K562 (cell line): ENCODE results near the gene SSR2. TPM values are rescaled to one million over a fixed set of nuclear protein-coding genes. Genes with fewer than 3 reads are reported as not detected.

Experiments used
- ADNP ChIP-seq: fragments of 200-800 bp; sonication (Bioruptor generic); IDR thresholded peaks from 2 replicates; pipeline ENCODE4 v1.6.1; 2016; ENCODE audit warnings: missing genetic modification characterization, missing compliant biosample characterization
- CBX5 ChIP-seq: IDR thresholded peaks from 2 replicates; pipeline ENCODE4 v1.6.1; 2014; ENCODE audit warnings: low read depth, borderline replicate concordance
- CTBP1 ChIP-seq: fragments of 450-650 bp; IDR thresholded peaks from 2 replicates; pipeline ENCODE4 v1.6.1; 2016; ENCODE audit warnings: borderline replicate concordance
- EP300 ChIP-seq: IDR thresholded peaks from 2 replicates; pipeline ENCODE4 v1.6.1; 2012; ENCODE audit warnings: low read length, improper control_type of control experiment
- HNRNPK ChIP-seq: fragments of 200-400 bp; formaldehyde crosslinking; IDR thresholded peaks from one replicate; pipeline ENCODE4 v1.6.1; 2018; ENCODE audit warnings: mild to moderate bottlenecking, low read depth, low read length; ENCODE audit not compliant: poor library complexity, severe bottlenecking
- polyA plus RNA-seq, 8 experiments: library from polyadenylated mRNA; depleted of rRNA in 4 of 8; stranded (reverse) in 5 of 8; unstranded in 3 of 8; fragments of >200 nt; fragmentation: Nextera tagmentation in 2 of 8; fragmentation: Illumina TruSeq in 1 of 8; extraction: Ambion mirVana in 2 of 8; extraction: Trizol in 1 of 8; gene quantifications; 2 replicates each; pipeline versions ENCODE4 v1.2.1 to v1.2.3, GENCODE V29; 2011 to 2014; ENCODE audit warnings: inconsistent platforms in 1 of 8, missing spikeins in 1 of 8
- total RNA-seq, 7 experiments: library from RNA; depleted of rRNA in 6 of 7; stranded (reverse); fragments of >200 nt in 6 of 7; fragmentation: Illumina TruSeq in 2 of 7; extraction: Trizol in 2 of 7; gene quantifications; 2 replicates each; pipeline versions ENCODE4 v1.2.1 to v1.2.3, GENCODE V29; 2011 to 2021; ENCODE audit warnings: low replicate concordance in 1 of 7
- TF ChIP-seq, protein P1 (sequence below): fragments of 450-650 bp; IDR thresholded peaks from 2 replicates; pipeline ENCODE4 v1.6.1; 2017; ENCODE audit warnings: mild to moderate bottlenecking, moderate library complexity
- TF ChIP-seq, protein P2 (sequence below): fragments of 250-450 bp; sonication (Bioruptor Pico); IDR thresholded peaks from 2 replicates; pipeline ENCODE4 v1.4.0; 2020
- TF ChIP-seq, protein P3 (sequence below): fragments of 200-800 bp; sonication (Bioruptor generic); IDR thresholded peaks from 2 replicates; pipeline ENCODE4 v1.6.1; 2017; ENCODE audit warnings: missing genetic modification characterization, missing compliant biosample characterization
- TF ChIP-seq, protein P4 (sequence below): fragments of 450-650 bp; IDR thresholded peaks from 2 replicates; pipeline ENCODE4 v1.6.1; 2018; ENCODE audit not compliant: partially characterized antibody

SSR2 gene
- total and polyA plus RNA-seq, 9 of the 15 experiments (the other 6 are each of a cell fraction or from before 2014, with no cell fraction given): 161 to 411 (median 240) TPM

DNA sequence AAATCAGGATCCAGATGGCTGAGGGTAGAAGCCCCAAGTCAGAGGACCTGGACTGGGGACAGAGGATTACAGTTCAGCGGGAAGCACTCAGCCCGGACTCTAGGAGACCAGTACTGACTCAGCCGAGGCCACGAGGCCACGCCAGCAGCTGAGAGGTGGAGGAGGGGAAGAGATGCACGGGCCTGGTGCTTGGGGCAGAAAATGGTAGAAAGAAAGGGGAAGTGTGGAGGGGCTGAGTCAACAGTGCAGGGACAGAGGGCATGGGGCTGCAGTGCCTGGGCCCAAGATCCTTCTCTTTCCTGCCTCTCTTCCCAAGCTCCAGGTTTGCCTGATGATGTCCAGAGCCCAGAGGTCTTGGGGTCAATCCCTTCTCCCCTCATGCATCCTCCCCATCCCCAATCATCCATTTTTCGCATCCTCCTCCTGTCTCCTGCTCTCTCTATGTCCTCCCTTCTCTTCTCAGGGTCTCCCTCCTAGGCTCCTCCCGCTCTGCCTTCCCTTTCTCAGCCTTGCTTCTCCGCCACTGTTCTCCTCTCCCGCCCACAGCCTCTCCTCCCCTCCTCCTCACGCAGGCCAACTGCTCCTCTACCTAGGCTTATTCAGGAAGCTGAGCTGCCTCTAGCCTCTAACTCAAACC lies 50.1 kb downstream of the SSR2 start (continued):
- TF ChIP-seq, protein P1, sequence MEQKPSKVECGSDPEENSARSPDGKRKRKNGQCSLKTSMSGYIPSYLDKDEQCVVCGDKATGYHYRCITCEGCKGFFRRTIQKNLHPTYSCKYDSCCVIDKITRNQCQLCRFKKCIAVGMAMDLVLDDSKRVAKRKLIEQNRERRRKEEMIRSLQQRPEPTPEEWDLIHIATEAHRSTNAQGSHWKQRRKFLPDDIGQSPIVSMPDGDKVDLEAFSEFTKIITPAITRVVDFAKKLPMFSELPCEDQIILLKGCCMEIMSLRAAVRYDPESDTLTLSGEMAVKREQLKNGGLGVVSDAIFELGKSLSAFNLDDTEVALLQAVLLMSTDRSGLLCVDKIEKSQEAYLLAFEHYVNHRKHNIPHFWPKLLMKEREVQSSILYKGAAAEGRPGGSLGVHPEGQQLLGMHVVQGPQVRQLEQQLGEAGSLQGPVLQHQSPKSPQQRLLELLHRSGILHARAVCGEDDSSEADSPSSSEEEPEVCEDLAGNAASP: no peak
- TF ChIP-seq ADNP (tag) (no peak), CTBP1 (peak; percentile 66; the same call in 1 of the 2 replicates), EP300 (peak; percentile 57; the same call in 1 of the 2 replicates), CBX5 (no peak), HNRNPK (no peak)
- TF ChIP-seq, protein P2, sequence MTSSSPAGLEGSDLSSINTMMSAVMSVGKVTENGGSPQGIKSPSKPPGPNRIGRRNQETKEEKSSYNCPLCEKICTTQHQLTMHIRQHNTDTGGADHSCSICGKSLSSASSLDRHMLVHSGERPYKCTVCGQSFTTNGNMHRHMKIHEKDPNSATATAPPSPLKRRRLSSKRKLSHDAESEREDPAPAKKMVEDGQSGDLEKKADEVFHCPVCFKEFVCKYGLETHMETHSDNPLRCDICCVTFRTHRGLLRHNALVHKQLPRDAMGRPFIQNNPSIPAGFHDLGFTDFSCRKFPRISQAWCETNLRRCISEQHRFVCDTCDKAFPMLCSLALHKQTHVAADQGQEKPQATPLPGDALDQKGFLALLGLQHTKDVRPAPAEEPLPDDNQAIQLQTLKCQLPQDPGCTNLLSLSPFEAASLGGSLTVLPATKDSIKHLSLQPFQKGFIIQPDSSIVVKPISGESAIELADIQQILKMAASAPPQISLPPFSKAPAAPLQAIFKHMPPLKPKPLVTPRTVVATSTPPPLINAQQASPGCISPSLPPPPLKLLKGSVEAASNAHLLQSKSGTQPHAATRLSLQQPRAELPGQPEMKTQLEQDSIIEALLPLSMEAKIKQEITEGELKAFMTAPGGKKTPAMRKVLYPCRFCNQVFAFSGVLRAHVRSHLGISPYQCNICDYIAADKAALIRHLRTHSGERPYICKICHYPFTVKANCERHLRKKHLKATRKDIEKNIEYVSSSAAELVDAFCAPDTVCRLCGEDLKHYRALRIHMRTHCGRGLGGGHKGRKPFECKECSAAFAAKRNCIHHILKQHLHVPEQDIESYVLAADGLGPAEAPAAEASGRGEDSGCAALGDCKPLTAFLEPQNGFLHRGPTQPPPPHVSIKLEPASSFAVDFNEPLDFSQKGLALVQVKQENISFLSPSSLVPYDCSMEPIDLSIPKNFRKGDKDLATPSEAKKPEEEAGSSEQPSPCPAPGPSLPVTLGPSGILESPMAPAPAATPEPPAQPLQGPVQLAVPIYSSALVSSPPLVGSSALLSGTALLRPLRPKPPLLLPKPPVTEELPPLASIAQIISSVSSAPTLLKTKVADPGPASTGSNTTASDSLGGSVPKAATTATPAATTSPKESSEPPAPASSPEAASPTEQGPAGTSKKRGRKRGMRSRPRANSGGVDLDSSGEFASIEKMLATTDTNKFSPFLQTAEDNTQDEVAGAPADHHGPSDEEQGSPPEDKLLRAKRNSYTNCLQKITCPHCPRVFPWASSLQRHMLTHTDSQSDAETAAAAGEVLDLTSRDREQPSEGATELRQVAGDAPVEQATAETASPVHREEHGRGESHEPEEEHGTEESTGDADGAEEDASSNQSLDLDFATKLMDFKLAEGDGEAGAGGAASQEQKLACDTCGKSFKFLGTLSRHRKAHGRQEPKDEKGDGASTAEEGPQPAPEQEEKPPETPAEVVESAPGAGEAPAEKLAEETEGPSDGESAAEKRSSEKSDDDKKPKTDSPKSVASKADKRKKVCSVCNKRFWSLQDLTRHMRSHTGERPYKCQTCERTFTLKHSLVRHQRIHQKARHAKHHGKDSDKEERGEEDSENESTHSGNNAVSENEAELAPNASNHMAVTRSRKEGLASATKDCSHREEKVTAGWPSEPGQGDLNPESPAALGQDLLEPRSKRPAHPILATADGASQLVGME: no peak
- TF ChIP-seq, protein P3, sequence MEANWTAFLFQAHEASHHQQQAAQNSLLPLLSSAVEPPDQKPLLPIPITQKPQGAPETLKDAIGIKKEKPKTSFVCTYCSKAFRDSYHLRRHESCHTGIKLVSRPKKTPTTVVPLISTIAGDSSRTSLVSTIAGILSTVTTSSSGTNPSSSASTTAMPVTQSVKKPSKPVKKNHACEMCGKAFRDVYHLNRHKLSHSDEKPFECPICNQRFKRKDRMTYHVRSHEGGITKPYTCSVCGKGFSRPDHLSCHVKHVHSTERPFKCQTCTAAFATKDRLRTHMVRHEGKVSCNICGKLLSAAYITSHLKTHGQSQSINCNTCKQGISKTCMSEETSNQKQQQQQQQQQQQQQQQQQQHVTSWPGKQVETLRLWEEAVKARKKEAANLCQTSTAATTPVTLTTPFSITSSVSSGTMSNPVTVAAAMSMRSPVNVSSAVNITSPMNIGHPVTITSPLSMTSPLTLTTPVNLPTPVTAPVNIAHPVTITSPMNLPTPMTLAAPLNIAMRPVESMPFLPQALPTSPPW: peak; percentile 51; the same call in 1 of the 2 replicates
- TF ChIP-seq, protein P4, sequence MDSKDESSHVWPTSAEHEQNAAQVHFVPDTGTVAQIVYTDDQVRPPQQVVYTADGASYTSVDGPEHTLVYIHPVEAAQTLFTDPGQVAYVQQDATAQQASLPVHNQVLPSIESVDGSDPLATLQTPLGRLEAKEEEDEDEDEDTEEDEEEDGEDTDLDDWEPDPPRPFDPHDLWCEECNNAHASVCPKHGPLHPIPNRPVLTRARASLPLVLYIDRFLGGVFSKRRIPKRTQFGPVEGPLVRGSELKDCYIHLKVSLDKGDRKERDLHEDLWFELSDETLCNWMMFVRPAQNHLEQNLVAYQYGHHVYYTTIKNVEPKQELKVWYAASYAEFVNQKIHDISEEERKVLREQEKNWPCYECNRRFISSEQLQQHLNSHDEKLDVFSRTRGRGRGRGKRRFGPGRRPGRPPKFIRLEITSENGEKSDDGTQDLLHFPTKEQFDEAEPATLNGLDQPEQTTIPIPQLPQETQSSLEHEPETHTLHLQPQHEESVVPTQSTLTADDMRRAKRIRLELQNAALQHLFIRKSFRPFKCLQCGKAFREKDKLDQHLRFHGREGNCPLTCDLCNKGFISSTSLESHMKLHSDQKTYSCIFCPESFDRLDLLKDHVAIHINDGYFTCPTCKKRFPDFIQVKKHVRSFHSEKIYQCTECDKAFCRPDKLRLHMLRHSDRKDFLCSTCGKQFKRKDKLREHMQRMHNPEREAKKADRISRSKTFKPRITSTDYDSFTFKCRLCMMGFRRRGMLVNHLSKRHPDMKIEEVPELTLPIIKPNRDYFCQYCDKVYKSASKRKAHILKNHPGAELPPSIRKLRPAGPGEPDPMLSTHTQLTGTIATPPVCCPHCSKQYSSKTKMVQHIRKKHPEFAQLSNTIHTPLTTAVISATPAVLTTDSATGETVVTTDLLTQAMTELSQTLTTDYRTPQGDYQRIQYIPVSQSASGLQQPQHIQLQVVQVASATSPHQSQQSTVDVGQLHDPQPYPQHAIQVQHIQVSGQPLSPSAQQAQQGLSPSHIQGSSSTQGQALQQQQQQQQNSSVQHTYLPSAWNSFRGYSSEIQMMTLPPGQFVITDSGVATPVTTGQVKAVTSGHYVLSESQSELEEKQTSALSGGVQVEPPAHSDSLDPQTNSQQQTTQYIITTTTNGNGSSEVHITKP: peak; percentile 61
